Measurements from ENCODE around the gene ERVMER34-1. TPM values are rescaled to one million over a fixed set of nuclear protein-coding genes. Genes with fewer than 3 reads are reported as not detected.

The ERVMER34-1 gene
- total RNA-seq, 1 experiment from 2014 or later = 0.67 TPM

GRCh38 chr4:52693492-52693891, 57.7 kb downstream of the ERVMER34-1 start:
- POLR2A ChIA-PET = no interaction called here
- DNase-seq (ENCODE audit: low read depth, low spot score) = no peak
- BruUV-seq (replicated peaks) = no TSS peak
- Histone ChIP-seq H3K27me3 (ENCODE audit: control insufficient read depth, insufficient read depth, low read length) (no peaks in the 10 kb centered on the region), H3K4me1 (ENCODE audit: control insufficient read depth, insufficient read depth, low read length) (no peaks in the 10 kb centered on the region), H3K27ac (ENCODE audit: low read length) (no peak overlapping the region), H3K36me3 (ENCODE audit: control insufficient read depth, insufficient read depth, low read length) (no peaks in the 10 kb centered on the region), H3K4me3 (ENCODE audit: low read depth in 2 of 2, low read length in 2 of 2) (no peak overlapping the region), H3K9me3 (ENCODE audit: control insufficient read depth, insufficient read depth, low read depth, low read length) (no peaks in the 10 kb centered on the region)
- CTCF ChIA-PET = no interaction called here
- TF ChIP-seq SIN3A (IDR thresholded peaks at IDR 0.05; ENCODE audit: borderline replicate concordance, insufficient read depth, low read depth, low read length) (no peak), CTCF (IDR thresholded peaks at IDR 0.05) (no peak), POLR2AphosphoS5 (IDR thresholded peaks at IDR 0.05; ENCODE audit: low read depth, low read length) (no peak), TCF7L2 (IDR thresholded peaks at IDR 0.05; ENCODE audit: low read depth, low read length) (no peak)
- TF ChIP-seq, protein P1, sequence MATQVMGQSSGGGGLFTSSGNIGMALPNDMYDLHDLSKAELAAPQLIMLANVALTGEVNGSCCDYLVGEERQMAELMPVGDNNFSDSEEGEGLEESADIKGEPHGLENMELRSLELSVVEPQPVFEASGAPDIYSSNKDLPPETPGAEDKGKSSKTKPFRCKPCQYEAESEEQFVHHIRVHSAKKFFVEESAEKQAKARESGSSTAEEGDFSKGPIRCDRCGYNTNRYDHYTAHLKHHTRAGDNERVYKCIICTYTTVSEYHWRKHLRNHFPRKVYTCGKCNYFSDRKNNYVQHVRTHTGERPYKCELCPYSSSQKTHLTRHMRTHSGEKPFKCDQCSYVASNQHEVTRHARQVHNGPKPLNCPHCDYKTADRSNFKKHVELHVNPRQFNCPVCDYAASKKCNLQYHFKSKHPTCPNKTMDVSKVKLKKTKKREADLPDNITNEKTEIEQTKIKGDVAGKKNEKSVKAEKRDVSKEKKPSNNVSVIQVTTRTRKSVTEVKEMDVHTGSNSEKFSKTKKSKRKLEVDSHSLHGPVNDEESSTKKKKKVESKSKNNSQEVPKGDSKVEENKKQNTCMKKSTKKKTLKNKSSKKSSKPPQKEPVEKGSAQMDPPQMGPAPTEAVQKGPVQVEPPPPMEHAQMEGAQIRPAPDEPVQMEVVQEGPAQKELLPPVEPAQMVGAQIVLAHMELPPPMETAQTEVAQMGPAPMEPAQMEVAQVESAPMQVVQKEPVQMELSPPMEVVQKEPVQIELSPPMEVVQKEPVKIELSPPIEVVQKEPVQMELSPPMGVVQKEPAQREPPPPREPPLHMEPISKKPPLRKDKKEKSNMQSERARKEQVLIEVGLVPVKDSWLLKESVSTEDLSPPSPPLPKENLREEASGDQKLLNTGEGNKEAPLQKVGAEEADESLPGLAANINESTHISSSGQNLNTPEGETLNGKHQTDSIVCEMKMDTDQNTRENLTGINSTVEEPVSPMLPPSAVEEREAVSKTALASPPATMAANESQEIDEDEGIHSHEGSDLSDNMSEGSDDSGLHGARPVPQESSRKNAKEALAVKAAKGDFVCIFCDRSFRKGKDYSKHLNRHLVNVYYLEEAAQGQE (IDR thresholded peaks at IDR 0.05; ENCODE audit: insufficient read depth in 1 of 2, low read depth in 2 of 2, low read length in 1 of 2) = no peak
- no peak for ATAC-seq
- in situ Hi-C loops (cut with HindIII; ENCODE audit: low pct_unique_long_range_greater_than_20kb, low sequenced_read_pairs) = no loop called here
- intact Hi-C loops (cut with micrococcal nuclease; ENCODE audit: unreplicated experiment) = no loop called here

Small RNA genes within 50 kb of the gene (microRNA-seq; reads per million reads assigned to microRNA genes)
- 1.9 reads per million for gene MIR4449 (ENCODE audit: unreplicated experiment)

Other genes with a start within 250 kb of the ERVMER34-1 start
- 15.5 TPM for gene USP46, start 92.1 kb downstream of the ERVMER34-1 start, total RNA-seq (2021; ENCODE audit: unreplicated experiment)
- gene RASL11B, start 110.9 kb upstream of the ERVMER34-1 start, total RNA-seq (2021; ENCODE audit: unreplicated experiment) = 0.21 TPM

Measured in Panc1 (cell line).